ENCODE measurements around the gene OAT.

Gene OAT

DNA sequence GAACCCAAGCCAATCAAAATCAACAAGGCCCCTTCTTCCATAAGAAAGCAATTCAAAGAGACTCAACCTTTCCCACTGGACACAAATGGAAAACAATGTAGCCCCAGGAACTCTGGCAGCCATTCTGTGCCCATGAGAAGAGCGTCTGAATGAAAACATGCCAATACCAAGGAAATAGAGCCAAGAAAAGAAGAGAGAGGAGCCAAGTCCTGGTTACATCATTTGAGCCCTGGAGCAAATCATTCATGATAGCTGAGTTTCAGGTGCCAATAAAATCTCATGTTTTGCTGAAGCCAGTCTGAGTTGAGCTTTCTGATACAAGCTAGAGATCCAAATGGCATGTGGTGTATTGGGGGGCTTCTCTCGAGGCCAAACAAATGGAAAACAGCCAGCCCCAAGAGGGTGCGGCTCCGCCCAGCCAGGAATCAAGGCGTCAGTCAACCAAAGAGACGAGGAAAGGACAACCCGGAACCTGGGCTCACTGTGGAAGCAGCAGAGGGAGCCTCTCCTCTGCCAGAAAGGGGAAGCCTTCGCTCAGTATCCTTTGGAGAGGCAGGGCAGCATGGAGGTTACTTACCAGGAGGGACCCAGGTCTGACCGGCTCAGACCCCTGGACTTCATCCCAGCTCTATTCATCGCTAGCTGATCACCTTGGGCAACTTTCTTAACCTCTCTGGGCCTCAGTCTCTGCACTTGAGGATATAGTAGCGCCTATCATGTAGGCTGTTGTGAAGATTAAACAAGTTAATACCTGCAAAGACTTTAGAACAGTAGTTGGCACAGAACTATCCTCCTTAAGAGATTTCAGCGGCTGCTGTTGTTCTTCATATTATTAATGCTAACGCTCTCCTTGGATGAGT, 61.8 kb downstream of the OAT start:
- no peak overlapping the region for H3K4me3 Mint-ChIP-seq

DNA sequence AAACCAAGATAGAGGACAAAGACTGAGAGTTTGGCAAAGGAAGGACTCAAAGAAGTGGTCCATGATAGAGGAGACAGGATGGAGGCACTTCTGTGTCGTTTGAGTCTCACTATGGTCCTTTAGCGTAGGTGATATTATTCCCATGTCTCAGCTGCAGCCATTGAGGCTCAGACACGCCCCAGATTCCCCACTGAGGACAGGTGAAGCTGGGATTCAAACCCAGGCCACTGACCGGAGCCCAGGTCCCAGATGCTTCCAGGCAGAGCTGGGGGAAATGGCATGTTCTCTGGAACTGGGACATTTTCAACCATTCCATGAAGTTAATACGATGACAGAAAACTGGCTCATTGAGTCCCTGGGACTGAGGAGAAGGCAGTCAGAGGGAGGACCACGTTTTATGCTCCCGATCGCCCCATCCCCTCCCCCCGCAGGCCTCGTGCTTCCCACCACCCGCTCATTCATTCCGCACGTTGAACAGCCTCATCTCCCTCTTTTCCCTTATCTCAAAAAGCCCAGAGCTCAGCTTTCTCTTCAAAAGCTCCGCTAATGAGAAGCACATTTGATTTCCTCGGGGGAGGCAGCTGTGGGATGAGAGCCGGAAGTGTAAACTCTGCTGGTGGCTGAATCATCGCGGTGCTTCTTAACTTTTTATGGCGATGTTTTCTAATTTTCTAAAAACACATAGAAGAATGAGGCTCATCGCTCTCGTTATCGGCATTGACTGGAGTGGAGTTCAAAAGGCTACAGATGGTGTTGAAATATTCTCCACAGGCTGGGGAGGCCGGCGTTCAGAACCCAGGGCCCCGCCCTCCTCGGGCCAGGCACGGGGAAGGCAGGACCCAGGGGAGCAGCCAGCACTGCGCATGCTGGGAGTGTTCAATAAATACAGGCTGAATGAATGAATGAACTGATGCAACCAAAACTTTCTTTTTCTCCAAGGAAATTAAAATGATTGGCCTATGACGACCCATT, 64.0 kb downstream of the OAT start:
- H3K27ac Mint-ChIP-seq = peak overlapping the region; percentile 79
- peaks cover 11% of the 10 kb centered on the region for H3K4me1 Mint-ChIP-seq
- peaks cover 2% of the 10 kb centered on the region for H3K9me3 Mint-ChIP-seq
- CTCF ChIA-PET = interaction anchor here (1.3 kb wide), 1 partner anchor 94 kb away, joined by 4 read pairs; no protein-coding TSS in a partner anchor
- peak overlapping the region; percentile 74 for H3K4me3 Mint-ChIP-seq
- peaks cover 17% of the 10 kb centered on the region for H3K27me3 Mint-ChIP-seq
- peak; percentile 43 for DNase-seq
- H3K36me3 Mint-ChIP-seq = no peaks in the 10 kb centered on the region

More for the DNA sequence above, 61.8 kb downstream of the OAT start:
- peaks cover 11% of the 10 kb centered on the region for H3K4me1 Mint-ChIP-seq
- H3K27me3 Mint-ChIP-seq = peaks cover 17% of the 10 kb centered on the region
- H3K9me3 Mint-ChIP-seq = peaks cover 3% of the 10 kb centered on the region
- H3K36me3 Mint-ChIP-seq = no peaks in the 10 kb centered on the region
- no peak overlapping the region for H3K27ac Mint-ChIP-seq
- no peak for DNase-seq
- CTCF ChIA-PET = no interaction called here

DNA sequence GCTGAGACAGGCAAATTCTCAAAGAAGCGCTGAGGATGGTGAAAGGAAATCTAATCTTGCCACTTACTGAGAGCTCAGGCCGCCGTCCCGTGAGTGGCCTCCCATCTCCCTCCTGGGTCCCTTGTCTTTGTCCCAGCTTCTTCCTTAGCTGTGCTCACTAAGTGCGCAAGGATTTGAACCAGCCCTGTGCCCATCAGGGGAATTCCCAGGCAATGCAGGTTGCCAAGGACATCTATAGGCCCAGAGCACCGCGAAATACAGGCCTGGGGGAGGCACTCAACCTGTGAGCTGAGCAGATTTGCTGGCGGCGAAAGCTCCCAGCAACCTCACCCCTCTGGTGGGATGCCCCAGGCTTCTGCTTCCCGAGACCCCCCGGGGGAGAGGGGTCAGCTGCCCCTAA, 64.8 kb downstream of the OAT start:
- Mint-ChIP-seq H3K27me3 (peaks cover 17% of the 10 kb centered on the region), H3K9me3 (no peaks in the 10 kb centered on the region), H3K4me3 (no peak overlapping the region), H3K36me3 (no peaks in the 10 kb centered on the region), H3K4me1 (peaks cover 11% of the 10 kb centered on the region), H3K27ac (no peak overlapping the region)
- CTCF ChIA-PET = interaction anchor here (1.3 kb wide), 1 partner anchor 93 kb away, joined by 4 read pairs; no protein-coding TSS in a partner anchor
- DNase-seq = no peak

DNA sequence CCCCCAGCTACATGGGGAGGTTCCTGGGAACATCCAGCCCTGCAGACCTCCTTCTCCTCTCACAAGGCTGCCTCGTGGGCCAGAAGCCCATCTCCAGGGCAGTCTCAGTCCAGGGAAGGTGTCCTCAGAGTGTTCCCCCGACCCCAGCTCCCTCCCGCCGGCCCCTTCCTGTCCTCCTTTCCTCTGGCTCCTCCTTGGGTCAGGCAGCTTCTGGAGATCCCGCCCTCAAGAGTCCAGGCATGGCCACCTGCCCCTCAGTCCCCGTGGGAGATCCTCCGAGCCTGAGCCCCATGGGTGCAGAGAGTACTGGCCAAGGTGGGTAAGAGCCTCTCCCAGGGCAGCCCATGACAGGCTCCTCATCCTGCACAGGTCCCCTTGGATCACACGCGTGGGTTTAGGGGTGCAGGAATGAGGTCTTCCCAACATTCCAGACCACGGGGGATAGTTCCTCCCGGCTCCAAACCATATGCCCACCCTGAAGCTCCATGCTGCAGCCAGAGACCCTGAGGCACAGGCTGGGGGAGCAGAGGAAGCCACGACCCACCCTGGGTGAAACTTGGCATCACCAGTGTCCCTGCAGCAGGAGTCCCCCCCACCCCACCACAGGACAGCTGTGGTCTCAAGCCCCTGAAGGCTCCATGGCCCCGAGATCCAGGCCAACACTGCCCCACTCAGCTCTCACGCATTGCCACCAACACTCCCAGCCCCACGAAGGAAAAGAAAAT, 65.5 kb downstream of the OAT start:
- no peak overlapping the region for H3K4me3 Mint-ChIP-seq
- no peaks in the 10 kb centered on the region for H3K9me3 Mint-ChIP-seq
- peaks cover 17% of the 10 kb centered on the region for H3K27me3 Mint-ChIP-seq
- H3K4me1 Mint-ChIP-seq = peaks cover 11% of the 10 kb centered on the region
- no peak for DNase-seq
- CTCF ChIA-PET = no interaction called here
- no peak overlapping the region for H3K27ac Mint-ChIP-seq
- no peaks in the 10 kb centered on the region for H3K36me3 Mint-ChIP-seq

DNA sequence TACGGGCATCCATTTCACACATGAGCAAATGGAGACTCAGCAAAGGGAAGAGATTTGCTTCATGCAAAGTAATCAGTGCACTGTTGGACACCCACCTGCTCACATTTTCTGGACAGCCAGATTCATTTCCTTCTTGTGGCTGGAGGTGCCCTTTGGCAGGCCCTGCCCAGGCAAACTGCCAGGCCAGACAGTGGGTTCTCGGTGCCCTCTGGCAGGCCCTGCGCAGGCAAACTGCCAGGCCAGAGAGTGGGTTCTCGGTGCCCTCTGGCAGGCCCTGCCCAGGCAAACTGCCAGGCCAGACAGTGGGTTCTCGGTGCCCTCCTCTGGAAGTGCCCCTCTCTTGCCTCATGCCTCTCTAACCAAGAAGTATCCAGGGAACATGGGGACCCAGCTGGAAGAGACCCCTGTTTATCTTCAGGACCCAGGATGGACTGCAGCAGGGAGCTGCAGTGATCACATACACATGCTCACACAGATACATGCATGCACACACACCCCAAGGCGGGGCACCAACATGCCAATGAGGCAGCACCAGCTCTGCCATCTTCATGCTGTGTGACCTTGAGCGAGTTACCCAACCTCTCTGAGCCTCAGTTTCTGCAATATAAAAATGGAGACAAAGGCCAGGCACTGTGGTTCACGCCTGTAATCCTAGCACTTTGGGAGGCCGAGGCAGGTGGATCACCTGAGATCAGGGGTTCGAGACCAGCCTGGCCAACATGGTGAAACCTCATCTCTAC, 67.1 kb downstream of the OAT start:
- CTCF ChIA-PET = no interaction called here
- peaks cover 12% of the 10 kb centered on the region for H3K27me3 Mint-ChIP-seq
- H3K36me3 Mint-ChIP-seq = no peaks in the 10 kb centered on the region
- no peaks in the 10 kb centered on the region for H3K9me3 Mint-ChIP-seq
- H3K4me3 Mint-ChIP-seq = no peak overlapping the region
- H3K4me1 Mint-ChIP-seq = peaks cover 11% of the 10 kb centered on the region
- no peak for DNase-seq
- no peak overlapping the region for H3K27ac Mint-ChIP-seq

DNA sequence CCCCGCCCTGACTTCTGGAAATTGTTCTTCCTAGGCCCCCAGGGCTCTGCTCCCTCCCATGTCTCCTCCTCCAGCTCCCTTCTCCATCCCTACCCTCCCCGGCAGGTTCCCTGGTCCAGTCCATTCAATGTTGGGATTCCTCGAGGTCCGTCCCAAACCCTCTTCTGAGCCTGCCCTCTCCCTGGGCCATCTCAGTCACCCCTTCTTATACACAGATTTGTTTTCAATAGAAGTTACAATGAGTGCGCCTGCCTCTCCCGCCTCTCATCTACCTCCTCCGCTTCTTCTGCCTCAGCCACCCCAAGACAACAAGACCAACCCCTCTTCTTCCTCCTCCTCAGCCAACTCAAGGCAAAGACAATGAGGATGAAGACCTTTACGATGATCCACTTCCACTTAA, 67.9 kb downstream of the OAT start:
- Mint-ChIP-seq H3K9me3 (no peaks in the 10 kb centered on the region), H3K27ac (no peak overlapping the region), H3K36me3 (no peaks in the 10 kb centered on the region), H3K4me3 (no peak overlapping the region), H3K4me1 (peaks cover 11% of the 10 kb centered on the region), H3K27me3 (peaks cover 8% of the 10 kb centered on the region)
- DNase-seq = no peak
- CTCF ChIA-PET = no interaction called here

DNA sequence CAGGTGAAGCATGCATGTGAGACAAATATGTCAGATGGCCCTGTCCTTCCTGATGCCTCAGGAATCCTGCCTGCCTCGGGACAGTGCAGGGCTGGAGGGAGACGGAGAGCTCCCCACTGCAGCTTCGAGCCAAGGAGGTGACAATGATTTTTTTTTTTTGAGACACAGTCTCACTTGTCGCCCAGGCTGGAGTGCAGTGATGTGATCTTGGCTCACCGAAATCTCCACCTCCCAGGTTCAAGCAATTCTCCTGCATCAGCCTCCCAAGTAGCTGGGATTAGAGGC, 68.8 kb downstream of the OAT start:
- peaks cover 7% of the 10 kb centered on the region for H3K4me1 Mint-ChIP-seq
- CTCF ChIA-PET = no interaction called here
- H3K4me3 Mint-ChIP-seq = no peak overlapping the region
- H3K27ac Mint-ChIP-seq = no peak overlapping the region
- no peaks in the 10 kb centered on the region for H3K36me3 Mint-ChIP-seq
- no peak for DNase-seq
- H3K9me3 Mint-ChIP-seq = no peaks in the 10 kb centered on the region
- H3K27me3 Mint-ChIP-seq = peaks cover 7% of the 10 kb centered on the region

DNA sequence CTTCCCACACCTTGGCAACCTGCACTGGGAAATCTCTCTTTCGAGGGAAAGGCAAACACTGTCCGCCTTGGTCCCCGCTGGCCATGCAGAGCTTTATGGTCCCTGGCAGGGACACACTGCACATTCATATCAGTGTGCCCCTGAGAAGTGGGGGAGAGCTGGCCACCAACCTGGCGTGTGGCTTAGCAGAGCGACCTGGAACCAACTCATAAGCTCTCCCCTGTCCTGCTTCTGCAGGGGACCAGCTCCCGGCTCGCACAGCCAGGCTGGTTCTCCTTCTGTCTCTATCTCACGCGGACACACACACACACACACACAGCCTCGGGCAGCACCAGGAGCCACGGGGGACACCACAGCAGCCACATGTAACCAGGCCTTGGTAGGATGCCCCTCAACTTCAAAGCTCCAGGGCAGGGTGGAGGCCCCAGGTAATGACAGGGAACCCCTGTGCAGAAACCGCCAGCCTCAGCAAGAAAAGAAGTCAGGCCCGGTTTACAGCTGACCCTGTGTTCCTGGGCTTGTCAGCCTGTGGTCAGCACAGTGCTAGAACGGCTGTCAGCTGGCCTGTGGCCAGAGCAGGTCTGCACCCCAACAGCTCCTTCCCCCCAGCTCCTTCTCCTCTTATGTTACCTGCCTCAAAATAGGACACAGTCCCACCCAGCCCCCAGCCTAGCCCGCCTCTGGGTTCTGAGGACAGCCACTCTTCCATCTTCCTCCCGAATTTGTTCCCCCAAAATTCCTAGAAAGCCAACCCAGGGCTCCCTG, 69.3 kb downstream of the OAT start:
- H3K27ac Mint-ChIP-seq = no peak overlapping the region
- peaks cover 3% of the 10 kb centered on the region for H3K27me3 Mint-ChIP-seq
- H3K36me3 Mint-ChIP-seq = no peaks in the 10 kb centered on the region
- DNase-seq = no peak
- CTCF ChIA-PET = no interaction called here
- H3K4me3 Mint-ChIP-seq = no peak overlapping the region
- no peaks in the 10 kb centered on the region for H3K9me3 Mint-ChIP-seq
- H3K4me1 Mint-ChIP-seq = peaks cover 3% of the 10 kb centered on the region

DNA sequence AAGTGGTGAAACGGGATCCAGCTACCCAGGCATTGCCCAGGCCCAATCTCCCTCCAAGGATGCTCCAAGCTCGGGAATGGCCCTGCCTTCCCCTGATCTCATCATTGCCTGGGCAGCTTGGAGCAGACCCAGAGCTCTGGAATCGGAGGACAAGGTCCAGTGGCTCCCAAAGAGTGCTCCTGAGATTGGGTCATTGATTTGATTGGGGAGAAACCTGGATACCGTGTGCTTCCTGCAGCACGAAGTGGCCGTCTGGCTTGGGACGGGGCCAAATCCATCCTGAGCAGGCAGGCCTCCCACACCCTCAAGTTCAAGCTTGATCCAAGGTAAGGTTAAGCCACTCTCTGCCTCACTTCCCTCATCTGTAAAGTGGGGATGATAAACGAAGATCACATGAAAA, 69.9 kb downstream of the OAT start:
- Mint-ChIP-seq H3K27me3 (peaks cover 3% of the 10 kb centered on the region), H3K4me1 (no peaks in the 10 kb centered on the region), H3K36me3 (no peaks in the 10 kb centered on the region), H3K9me3 (no peaks in the 10 kb centered on the region), H3K27ac (no peak overlapping the region), H3K4me3 (no peak overlapping the region)
- CTCF ChIA-PET = no interaction called here
- DNase-seq = no peak

DNA sequence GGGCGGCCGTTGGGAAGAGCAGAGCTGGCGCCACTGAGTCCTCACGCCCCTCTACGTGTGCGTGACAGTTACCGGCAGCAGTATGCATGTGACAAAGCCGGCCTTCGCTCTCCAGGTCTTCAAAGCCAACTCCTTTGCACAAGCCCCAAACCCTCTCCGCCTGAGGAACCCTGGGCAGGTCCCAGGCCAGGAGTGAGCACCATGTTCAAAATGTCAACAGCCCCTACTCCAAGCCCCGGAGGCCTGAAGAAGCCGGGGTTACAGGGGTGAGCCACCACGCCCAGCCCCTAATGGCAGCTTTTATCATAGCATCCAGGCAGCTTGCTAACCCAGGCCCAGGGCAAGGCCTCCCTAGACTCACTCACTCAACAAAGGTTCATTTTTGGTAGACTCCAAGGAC, 70.8 kb downstream of the OAT start:
- Mint-ChIP-seq H3K36me3 (no peaks in the 10 kb centered on the region), H3K9me3 (no peaks in the 10 kb centered on the region), H3K27me3 (no peaks in the 10 kb centered on the region), H3K4me1 (no peaks in the 10 kb centered on the region), H3K27ac (no peak overlapping the region), H3K4me3 (no peak overlapping the region)
- DNase-seq = no peak
- CTCF ChIA-PET = no interaction called here
